H9 (cell line): ENCODE results near the gene CCDC149. TPM values are rescaled to one million over a fixed set of nuclear protein-coding genes. Genes with fewer than 3 reads are reported as not detected.

Experiments
- DNase-seq: peaks from one replicate; pipeline ENCODE4 v3.0.0-alpha.2; 2017
- H2AFZ ChIP-seq: one replicate; pipeline ENCODE4 v1.6.1; 2013; ENCODE audit warnings: mild to moderate bottlenecking, low read length, control low read depth, moderate library complexity
- H2AK5ac ChIP-seq: 2 replicates; pipeline ENCODE4 v1.6.1; 2013; ENCODE audit warnings: low read length, control low read depth, mixed read lengths; ENCODE audit not compliant: insufficient read length
- H2BK120ac ChIP-seq: one replicate; pipeline ENCODE4 v1.6.1; 2013; ENCODE audit warnings: low read depth, mild to moderate bottlenecking, low read length, control low read depth, inconsistent platforms; ENCODE audit not compliant: poor library complexity, severe bottlenecking
- H2BK12ac ChIP-seq: 2 replicates; pipeline ENCODE4 v1.6.1; 2013; ENCODE audit warnings: low read length, control low read depth, mixed read lengths, low read depth; ENCODE audit not compliant: insufficient read length
- H2BK15ac ChIP-seq: 2 replicates; pipeline ENCODE4 v1.6.1; 2013; ENCODE audit warnings: low read depth, low read length, control low read depth
- H2BK20ac ChIP-seq: one replicate; pipeline ENCODE4 v1.6.1; 2013; ENCODE audit warnings: low read depth, mild to moderate bottlenecking, low read length, control low read depth, inconsistent platforms; ENCODE audit not compliant: poor library complexity, severe bottlenecking
- H2BK5ac ChIP-seq: 2 replicates; pipeline ENCODE4 v1.6.1; 2013; ENCODE audit warnings: low read length, control low read depth, mixed read lengths; ENCODE audit not compliant: insufficient read length
- H3K14ac ChIP-seq: 2 replicates; pipeline ENCODE4 v1.6.1; 2013; ENCODE audit warnings: low read length, control low read depth; ENCODE audit not compliant: insufficient read depth
- H3K18ac ChIP-seq: 2 replicates; pipeline ENCODE4 v1.6.1; 2013; ENCODE audit warnings: low read depth, mild to moderate bottlenecking, mixed read lengths, low read length, control low read depth; ENCODE audit not compliant: insufficient read length
- H3K23ac ChIP-seq: 2 replicates; pipeline ENCODE4 v1.6.1; 2013; ENCODE audit warnings: low read length, control low read depth, mixed read lengths, low read depth; ENCODE audit not compliant: insufficient read length
- H3K23me2 ChIP-seq: 2 replicates; pipeline ENCODE4 v1.6.1; 2013; ENCODE audit warnings: low read depth, mild to moderate bottlenecking, mixed read lengths, low read length, control low read depth; ENCODE audit not compliant: insufficient read length, poor library complexity, severe bottlenecking
- H3K27ac ChIP-seq: 2 replicates; pipeline ENCODE4 v1.5.1; 2013; ENCODE audit warnings: low read length, control low read depth, mixed read lengths, low read depth; ENCODE audit not compliant: insufficient read length
- H3K27me3 ChIP-seq: 2 replicates; pipeline ENCODE4 v1.6.1; 2013; ENCODE audit warnings: low read length, control low read depth, inconsistent platforms; ENCODE audit not compliant: insufficient read depth
- H3K4ac ChIP-seq: 2 replicates; pipeline ENCODE4 v1.6.1; 2013; ENCODE audit warnings: low read depth, mild to moderate bottlenecking, control low read depth, inconsistent platforms, low read length, moderate library complexity
- H3K4me1 ChIP-seq: 2 replicates; pipeline ENCODE4 v1.6.1; 2013; ENCODE audit warnings: low read length, control low read depth, inconsistent platforms; ENCODE audit not compliant: insufficient read depth
- H3K4me2 ChIP-seq: 2 replicates; pipeline ENCODE4 v1.6.1; 2013; ENCODE audit warnings: low read length, control low read depth, mixed read lengths; ENCODE audit not compliant: insufficient read length, insufficient read depth
- H3K56ac ChIP-seq: 2 replicates; pipeline ENCODE4 v1.6.1; 2013; ENCODE audit warnings: low read depth, mild to moderate bottlenecking, mixed read lengths, low read length, control low read depth; ENCODE audit not compliant: insufficient read length
- H3K79me1 ChIP-seq: 2 replicates; pipeline ENCODE4 v1.6.1; 2013; ENCODE audit warnings: low read depth, mild to moderate bottlenecking, moderate library complexity, low read length, control low read depth, inconsistent platforms; ENCODE audit not compliant: insufficient read depth, poor library complexity, severe bottlenecking
- H3K79me2 ChIP-seq: 2 replicates; pipeline ENCODE4 v1.6.1; 2013; ENCODE audit warnings: low read length, control low read depth, inconsistent platforms; ENCODE audit not compliant: insufficient read depth
- H3K9ac ChIP-seq: 2 replicates; pipeline ENCODE4 v1.6.1; 2013; ENCODE audit warnings: low read length, control low read depth, mixed read lengths; ENCODE audit not compliant: insufficient read length; ENCODE audit errors: extremely low read depth
- H3K9me3 ChIP-seq: one replicate; pipeline ENCODE4 v1.6.1; 2013; ENCODE audit warnings: low read depth, low read length, inconsistent platforms; ENCODE audit not compliant: control insufficient read depth
- H3T11ph ChIP-seq: one replicate; pipeline ENCODE4 v1.6.1; 2013; ENCODE audit warnings: mild to moderate bottlenecking, low read length, control low read depth, inconsistent platforms
- H4K20me1 ChIP-seq: one replicate; pipeline ENCODE4 v1.6.1; 2013; ENCODE audit not compliant: control insufficient read depth, insufficient read length, insufficient read depth
- H4K5ac ChIP-seq: 2 replicates; pipeline ENCODE4 v1.6.1; 2013; ENCODE audit warnings: low read depth, mild to moderate bottlenecking, mixed read lengths, low read length, control low read depth; ENCODE audit not compliant: insufficient read length
- H4K8ac ChIP-seq: replicated peaks from 2 replicates; pipeline ENCODE4 v1.6.1; 2013; ENCODE audit warnings: low read length, control low read depth, mixed read lengths, low read depth; ENCODE audit not compliant: insufficient read length
- H4K91ac ChIP-seq: 2 replicates; pipeline ENCODE4 v1.6.1; 2013; ENCODE audit warnings: low read depth, mild to moderate bottlenecking, moderate library complexity, mixed read lengths, low read length, control low read depth; ENCODE audit not compliant: insufficient read length
- H3K27ac Mint-ChIP-seq, 3 experiments: 2 replicates in 2 of 3; 3 replicates in 1 of 3; pipeline ENCODE4 v1.8.0; 2020 to 2021; ENCODE audit warnings: mixed read lengths in 3 of 3, mild to moderate bottlenecking in 1 of 3, moderate library complexity in 1 of 3
- H3K27me3 Mint-ChIP-seq: 2 replicates; pipeline ENCODE4 v1.8.0; 2021; ENCODE audit warnings: low read depth, mild to moderate bottlenecking, moderate library complexity, mixed read lengths
- H3K36me3 Mint-ChIP-seq, 3 experiments: 2 replicates in 2 of 3; 3 replicates in 1 of 3; pipeline ENCODE4 v1.8.0; 2020 to 2021; ENCODE audit warnings: low read depth in 3 of 3, mixed read lengths in 3 of 3; ENCODE audit not compliant: insufficient read depth in 1 of 3
- H3K4me1 Mint-ChIP-seq, 2 experiments: 2 replicates each; pipeline ENCODE4 v1.8.0; 2020; ENCODE audit warnings: mixed read lengths in 2 of 2
- H3K4me3 Mint-ChIP-seq, 2 experiments: 2 replicates in 1 of 2; 3 replicates in 1 of 2; pipeline ENCODE4 v1.8.0; 2020 to 2021; ENCODE audit warnings: mild to moderate bottlenecking in 2 of 2, mixed read lengths in 2 of 2, moderate library complexity in 1 of 2
- H3K9me3 Mint-ChIP-seq, 2 experiments: 2 replicates in 1 of 2; 3 replicates in 1 of 2; pipeline ENCODE4 v1.8.0; 2020; ENCODE audit warnings: mild to moderate bottlenecking in 2 of 2, mixed read lengths in 2 of 2, moderate library complexity in 1 of 2
- WGBS: extraction: QIAGEN DNeasy Blood & Tissue Kit; methylation state at CpG from one replicate; pipeline ENCODE4 v1.1.7; 2013; ENCODE audit warnings: missing lambda C conversion rate, low lambda C conversion rate, mixed read lengths; ENCODE audit not compliant: insufficient read length; ENCODE audit errors: extremely low coverage; 5-methylcytosine and 5-hydroxymethylcytosine counted together
- total RNA-seq: library from RNA; stranded (reverse); gene quantifications from 2 replicates; pipeline ENCODE4 v1.2.1, GENCODE V29; 2021
- TF ChIP-seq, protein P1 (sequence below): fragments of 200-600 bp; sonication (generic); conservative IDR thresholded peaks from 3 replicates; pipeline ENCODE4 v1.8.0; 2021; ENCODE audit warnings: antibody characterized with exemption, mild to moderate bottlenecking

The CCDC149 gene
- total RNA-seq, 1 experiment from 2014 or later, result 4.5 TPM

DNA sequence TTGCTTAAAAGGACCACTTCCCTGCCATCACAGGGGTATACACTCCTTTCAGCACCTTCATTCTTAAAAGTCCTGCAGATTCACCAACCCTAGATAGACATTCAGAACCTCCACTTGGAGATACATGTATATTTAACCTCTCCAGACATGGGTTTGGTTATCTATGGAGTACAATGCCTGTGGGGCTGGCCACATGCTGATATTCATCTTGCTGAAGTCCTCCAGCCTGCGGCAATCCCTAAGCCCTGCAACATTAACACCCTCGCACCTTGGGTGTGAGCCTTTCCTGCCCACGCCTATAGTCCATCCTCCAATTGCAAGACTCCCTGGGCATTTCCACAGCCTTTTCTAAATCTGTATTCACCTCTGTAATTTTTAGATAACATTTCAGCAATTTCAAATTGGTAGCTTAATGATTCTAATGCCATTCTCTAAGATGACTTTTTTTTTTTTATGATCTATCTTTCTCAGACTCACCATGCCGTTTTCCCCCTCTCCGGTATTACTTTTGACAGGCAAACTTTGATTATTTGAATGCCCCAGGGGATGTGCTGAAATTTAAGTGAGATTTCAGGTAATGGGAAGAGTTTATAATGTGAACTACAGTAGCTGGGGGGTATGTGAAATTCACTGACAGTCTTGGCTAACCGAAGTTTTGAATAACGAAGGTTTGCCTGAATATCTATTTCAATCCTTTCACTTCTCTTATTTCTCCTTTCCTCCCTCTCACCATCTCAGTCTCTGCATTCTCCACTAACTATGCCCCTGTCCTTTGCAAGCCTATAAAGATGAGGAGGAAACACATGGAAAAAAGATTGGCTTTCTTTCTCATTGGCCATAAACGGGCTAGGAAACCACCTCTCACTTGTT, 24.1 kb downstream of the CCDC149 start:
- TF ChIP-seq, protein P1, sequence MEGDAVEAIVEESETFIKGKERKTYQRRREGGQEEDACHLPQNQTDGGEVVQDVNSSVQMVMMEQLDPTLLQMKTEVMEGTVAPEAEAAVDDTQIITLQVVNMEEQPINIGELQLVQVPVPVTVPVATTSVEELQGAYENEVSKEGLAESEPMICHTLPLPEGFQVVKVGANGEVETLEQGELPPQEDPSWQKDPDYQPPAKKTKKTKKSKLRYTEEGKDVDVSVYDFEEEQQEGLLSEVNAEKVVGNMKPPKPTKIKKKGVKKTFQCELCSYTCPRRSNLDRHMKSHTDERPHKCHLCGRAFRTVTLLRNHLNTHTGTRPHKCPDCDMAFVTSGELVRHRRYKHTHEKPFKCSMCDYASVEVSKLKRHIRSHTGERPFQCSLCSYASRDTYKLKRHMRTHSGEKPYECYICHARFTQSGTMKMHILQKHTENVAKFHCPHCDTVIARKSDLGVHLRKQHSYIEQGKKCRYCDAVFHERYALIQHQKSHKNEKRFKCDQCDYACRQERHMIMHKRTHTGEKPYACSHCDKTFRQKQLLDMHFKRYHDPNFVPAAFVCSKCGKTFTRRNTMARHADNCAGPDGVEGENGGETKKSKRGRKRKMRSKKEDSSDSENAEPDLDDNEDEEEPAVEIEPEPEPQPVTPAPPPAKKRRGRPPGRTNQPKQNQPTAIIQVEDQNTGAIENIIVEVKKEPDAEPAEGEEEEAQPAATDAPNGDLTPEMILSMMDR, result no peak
- Histone ChIP-seq H2BK12ac (no peak overlapping the region), H3K23me2 (no peaks in the 10 kb centered on the region), H3K79me2 (no peaks in the 10 kb centered on the region), H2BK120ac (no peak overlapping the region), H3K23ac (no peak overlapping the region), H2BK20ac (no peak overlapping the region), H3K4me2 (no peak overlapping the region), H4K91ac (no peak overlapping the region), H4K5ac (no peak overlapping the region), H3K4me1 (peaks cover 3% of the 10 kb centered on the region; the same call in 1 of the 2 replicates), H3K27me3 (no peaks in the 10 kb centered on the region), H2BK15ac (no peak overlapping the region), H3K56ac (no peak overlapping the region), H3K4ac (no peak overlapping the region), H3K79me1 (no peaks in the 10 kb centered on the region), H3T11ph (no peak overlapping the region), H3K9me3 (no peaks in the 10 kb centered on the region), H4K8ac (no peak overlapping the region), H3K18ac (no peak overlapping the region), H3K9ac (no peak overlapping the region), H2BK5ac (no peak overlapping the region), H3K27ac (no peak overlapping the region), H2AK5ac (no peak overlapping the region), H3K14ac (no peak overlapping the region), H2AFZ (no peak overlapping the region), H4K20me1 (no peaks in the 10 kb centered on the region)
- no peak overlapping the region for H3K4me3 Mint-ChIP-seq
- no CpG with 5 or more reads among the region's 8 CpGs for WGBS
- H3K36me3 Mint-ChIP-seq, result no peaks in the 10 kb centered on the region; a peak in 1 of 7 replicates
- H3K27ac Mint-ChIP-seq, result no peak overlapping the region
- H3K27me3 Mint-ChIP-seq, result no peaks in the 10 kb centered on the region
- H3K9me3 Mint-ChIP-seq, result no peaks in the 10 kb centered on the region
- H3K4me1 Mint-ChIP-seq, result peaks cover 19 to 26% of the 10 kb centered on the region in 2 experiments
- no peak for DNase-seq
